Measurements from ENCODE around the gene ARRDC4. TPM values are rescaled to one million over a fixed set of nuclear protein-coding genes. Genes with fewer than 3 reads are reported as not detected.
A peak's percentile ranks its signal among the peaks of the same experiment; 100 is the strongest.

ARRDC4 gene
- total RNA-seq, 1 experiment from 2014 or later = 9.0 TPM

- TF ChIP-seq AFF4 (CRISPR knock-in tag; IDR thresholded peaks at IDR 0.05; ENCODE audit: borderline replicate concordance) (no peak), EMX1 (CRISPR knock-in tag; IDR thresholded peaks at IDR 0.05) (no peak)
These were observed 16.4 kb downstream of the ARRDC4 start (continued) for GRCh38 chr15:97976766-97977503.

- CTCF ChIA-PET = interaction anchor here (0.6 to 1.7 kb wide), 2 partner anchors 13 to 18 kb away, joined by 4 to 5 read pairs; no protein-coding TSS in a partner anchor
- no peaks in the 10 kb centered on the region for H3K4me1 Mint-ChIP-seq
- TF ChIP-seq SOX15 (CRISPR knock-in tag; IDR thresholded peaks at IDR 0.05) = no peak
- TF ChIP-seq MYBL2 (CRISPR knock-in tag; IDR thresholded peaks at IDR 0.05) = no peak
- TF ChIP-seq, protein P1, sequence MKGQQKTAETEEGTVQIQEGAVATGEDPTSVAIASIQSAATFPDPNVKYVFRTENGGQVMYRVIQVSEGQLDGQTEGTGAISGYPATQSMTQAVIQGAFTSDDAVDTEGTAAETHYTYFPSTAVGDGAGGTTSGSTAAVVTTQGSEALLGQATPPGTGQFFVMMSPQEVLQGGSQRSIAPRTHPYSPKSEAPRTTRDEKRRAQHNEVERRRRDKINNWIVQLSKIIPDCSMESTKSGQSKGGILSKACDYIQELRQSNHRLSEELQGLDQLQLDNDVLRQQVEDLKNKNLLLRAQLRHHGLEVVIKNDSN (CRISPR knock-in tag; IDR thresholded peaks at IDR 0.05) = no peak
- no peak for TF ChIP-seq ZSCAN18 (CRISPR knock-in tag; IDR thresholded peaks at IDR 0.05)
- no peak for TF ChIP-seq CBFB (CRISPR knock-in tag; IDR thresholded peaks at IDR 0.05; ENCODE audit: low read depth)
- TF ChIP-seq, protein P2, sequence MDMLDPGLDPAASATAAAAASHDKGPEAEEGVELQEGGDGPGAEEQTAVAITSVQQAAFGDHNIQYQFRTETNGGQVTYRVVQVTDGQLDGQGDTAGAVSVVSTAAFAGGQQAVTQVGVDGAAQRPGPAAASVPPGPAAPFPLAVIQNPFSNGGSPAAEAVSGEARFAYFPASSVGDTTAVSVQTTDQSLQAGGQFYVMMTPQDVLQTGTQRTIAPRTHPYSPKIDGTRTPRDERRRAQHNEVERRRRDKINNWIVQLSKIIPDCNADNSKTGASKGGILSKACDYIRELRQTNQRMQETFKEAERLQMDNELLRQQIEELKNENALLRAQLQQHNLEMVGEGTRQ (CRISPR knock-in tag; IDR thresholded peaks at IDR 0.05) = no peak
- TF ChIP-seq IRF2 (CRISPR knock-in tag; IDR thresholded peaks at IDR 0.05; ENCODE audit: borderline replicate concordance, low read depth) = no peak
- no peak for TF ChIP-seq ZNF219 (CRISPR knock-in tag; IDR thresholded peaks at IDR 0.05; ENCODE audit: borderline replicate concordance)
- TF ChIP-seq MAX (CRISPR knock-in tag; IDR thresholded peaks at IDR 0.05) = no peak
- no peak for TF ChIP-seq NFE2L1 (CRISPR knock-in tag; IDR thresholded peaks at IDR 0.05)
- TF ChIP-seq TEAD4 (CRISPR knock-in tag; IDR thresholded peaks at IDR 0.05) = no peak
- TF ChIP-seq, protein P3, sequence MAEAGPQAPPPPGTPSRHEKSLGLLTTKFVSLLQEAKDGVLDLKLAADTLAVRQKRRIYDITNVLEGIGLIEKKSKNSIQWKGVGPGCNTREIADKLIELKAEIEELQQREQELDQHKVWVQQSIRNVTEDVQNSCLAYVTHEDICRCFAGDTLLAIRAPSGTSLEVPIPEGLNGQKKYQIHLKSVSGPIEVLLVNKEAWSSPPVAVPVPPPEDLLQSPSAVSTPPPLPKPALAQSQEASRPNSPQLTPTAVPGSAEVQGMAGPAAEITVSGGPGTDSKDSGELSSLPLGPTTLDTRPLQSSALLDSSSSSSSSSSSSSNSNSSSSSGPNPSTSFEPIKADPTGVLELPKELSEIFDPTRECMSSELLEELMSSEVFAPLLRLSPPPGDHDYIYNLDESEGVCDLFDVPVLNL (CRISPR knock-in tag; IDR thresholded peaks at IDR 0.05; ENCODE audit: borderline replicate concordance, low read depth) = no peak
- TF ChIP-seq JAZF1 (CRISPR knock-in tag; IDR thresholded peaks at IDR 0.05) = no peak
- no peak for TF ChIP-seq MLX (CRISPR knock-in tag; IDR thresholded peaks at IDR 0.05)
- TF ChIP-seq SP1 (CRISPR knock-in tag; conservative IDR thresholded peaks at IDR 0.05) = no peak
- TF ChIP-seq, protein P4, sequence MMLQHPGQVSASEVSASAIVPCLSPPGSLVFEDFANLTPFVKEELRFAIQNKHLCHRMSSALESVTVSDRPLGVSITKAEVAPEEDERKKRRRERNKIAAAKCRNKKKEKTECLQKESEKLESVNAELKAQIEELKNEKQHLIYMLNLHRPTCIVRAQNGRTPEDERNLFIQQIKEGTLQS (CRISPR knock-in tag; conservative IDR thresholded peaks at IDR 0.05) = no peak
- TF ChIP-seq, protein P5, sequence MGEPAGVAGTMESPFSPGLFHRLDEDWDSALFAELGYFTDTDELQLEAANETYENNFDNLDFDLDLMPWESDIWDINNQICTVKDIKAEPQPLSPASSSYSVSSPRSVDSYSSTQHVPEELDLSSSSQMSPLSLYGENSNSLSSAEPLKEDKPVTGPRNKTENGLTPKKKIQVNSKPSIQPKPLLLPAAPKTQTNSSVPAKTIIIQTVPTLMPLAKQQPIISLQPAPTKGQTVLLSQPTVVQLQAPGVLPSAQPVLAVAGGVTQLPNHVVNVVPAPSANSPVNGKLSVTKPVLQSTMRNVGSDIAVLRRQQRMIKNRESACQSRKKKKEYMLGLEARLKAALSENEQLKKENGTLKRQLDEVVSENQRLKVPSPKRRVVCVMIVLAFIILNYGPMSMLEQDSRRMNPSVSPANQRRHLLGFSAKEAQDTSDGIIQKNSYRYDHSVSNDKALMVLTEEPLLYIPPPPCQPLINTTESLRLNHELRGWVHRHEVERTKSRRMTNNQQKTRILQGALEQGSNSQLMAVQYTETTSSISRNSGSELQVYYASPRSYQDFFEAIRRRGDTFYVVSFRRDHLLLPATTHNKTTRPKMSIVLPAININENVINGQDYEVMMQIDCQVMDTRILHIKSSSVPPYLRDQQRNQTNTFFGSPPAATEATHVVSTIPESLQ (CRISPR knock-in tag; IDR thresholded peaks at IDR 0.05) = no peak
- TF ChIP-seq, protein P6, sequence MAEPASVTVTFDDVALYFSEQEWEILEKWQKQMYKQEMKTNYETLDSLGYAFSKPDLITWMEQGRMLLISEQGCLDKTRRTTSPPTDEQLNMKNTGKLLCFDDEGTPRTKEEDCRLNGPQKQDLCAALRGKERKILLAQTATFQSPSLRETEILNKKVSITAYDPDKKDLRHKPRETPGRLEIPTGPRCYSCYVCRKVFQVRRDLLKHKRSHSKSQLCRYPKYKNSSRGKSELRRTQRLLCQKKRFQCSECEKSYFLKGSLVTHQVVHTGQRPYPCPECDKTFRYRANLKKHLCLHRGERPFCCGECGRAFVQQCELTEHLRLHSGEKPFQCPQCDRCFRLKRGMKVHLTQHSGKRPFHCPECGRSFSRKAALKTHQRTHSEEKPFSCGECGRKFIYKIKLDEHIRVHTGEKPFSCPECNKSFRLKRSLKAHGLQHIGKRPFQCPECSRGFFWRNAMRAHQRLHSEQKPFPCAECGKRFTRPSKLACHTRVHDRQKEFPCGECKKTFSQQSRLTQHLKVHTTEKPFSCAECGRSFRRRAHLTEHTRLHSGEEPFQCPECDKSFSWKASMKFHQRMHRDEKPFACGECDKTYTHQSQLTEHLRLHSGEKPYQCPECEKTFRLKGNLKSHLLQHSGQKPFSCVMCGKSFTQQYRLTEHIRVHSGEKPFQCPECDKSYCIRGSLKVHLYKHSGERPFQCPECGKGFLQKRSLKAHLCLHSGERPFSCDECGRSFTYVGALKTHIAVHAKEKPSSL (CRISPR knock-in tag; conservative IDR thresholded peaks at IDR 0.05) = no peak
These were observed 17.2 kb downstream of the ARRDC4 start for GRCh38 chr15:97977734-97978133.

More at GRCh38 chr15:97977734-97978133, 17.2 kb downstream of the ARRDC4 start:
- no peak overlapping the region for H3K27ac Mint-ChIP-seq
- no peak overlapping the region for H3K4me3 Mint-ChIP-seq
- ATAC-seq = peak; percentile 46; the same call in 1 of the 2 replicates
- no peaks in the 10 kb centered on the region for H3K27me3 Mint-ChIP-seq (ENCODE audit: low read depth)
- no peaks in the 10 kb centered on the region for H3K9me3 Mint-ChIP-seq
- POLR2A ChIA-PET = no interaction called here
- no peaks in the 10 kb centered on the region for H3K36me3 Mint-ChIP-seq
- no peak for DNase-seq (ENCODE audit: low spot score)
